DMS114 treated with DMSO at 0.1 percent for 48 hours (cell line): ENCODE data around the gene CRKL.

ENCODE experiments used
- DNase-seq: peaks from one replicate; lab custom pipeline; 2025; ENCODE audit not compliant: unreplicated experiment; lab: John Stamatoyannopoulos, UW

The CRKL gene

DNA sequence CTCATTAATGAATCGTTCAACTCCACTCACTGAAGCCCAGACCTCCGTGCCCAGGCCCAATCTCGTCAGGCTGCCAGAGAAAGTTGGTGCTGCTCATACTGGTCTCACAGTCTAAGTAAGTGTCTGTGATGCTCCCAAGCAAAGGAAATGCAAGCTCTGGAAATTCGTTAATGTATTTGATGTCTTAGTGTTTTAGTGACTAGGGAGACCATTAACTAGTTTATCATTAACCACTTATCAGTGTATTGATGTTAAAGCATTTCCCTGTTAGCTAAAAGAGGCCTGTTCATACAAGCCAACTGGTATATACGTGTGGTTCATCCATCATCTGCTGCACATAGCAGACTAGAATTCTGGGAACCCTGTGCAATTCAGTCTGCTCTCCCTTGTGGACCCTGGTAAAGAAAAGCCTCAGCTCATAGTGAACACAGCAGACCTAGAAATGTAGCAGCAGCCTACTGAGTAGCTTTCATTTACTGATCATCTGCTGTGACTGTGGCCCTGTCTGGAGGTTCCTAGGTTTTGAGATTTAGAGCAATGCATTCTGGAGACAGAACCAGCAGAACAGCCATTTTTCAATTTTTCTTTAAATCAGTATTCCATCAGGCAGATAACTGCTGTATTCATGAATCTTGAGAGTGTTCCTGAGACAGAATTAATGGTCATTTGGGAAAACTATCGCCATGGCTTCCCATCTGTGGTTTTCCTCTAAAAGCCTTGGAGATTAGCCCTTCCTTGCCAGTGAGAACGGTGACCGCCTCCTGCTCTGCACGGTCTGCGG lies 34.1 kb downstream of the CRKL start:
- DNase-seq: no peak

GRCh38 chr22:20951932-20952380 lies 34.7 kb downstream of the CRKL start:
- no peak for DNase-seq

DNA sequence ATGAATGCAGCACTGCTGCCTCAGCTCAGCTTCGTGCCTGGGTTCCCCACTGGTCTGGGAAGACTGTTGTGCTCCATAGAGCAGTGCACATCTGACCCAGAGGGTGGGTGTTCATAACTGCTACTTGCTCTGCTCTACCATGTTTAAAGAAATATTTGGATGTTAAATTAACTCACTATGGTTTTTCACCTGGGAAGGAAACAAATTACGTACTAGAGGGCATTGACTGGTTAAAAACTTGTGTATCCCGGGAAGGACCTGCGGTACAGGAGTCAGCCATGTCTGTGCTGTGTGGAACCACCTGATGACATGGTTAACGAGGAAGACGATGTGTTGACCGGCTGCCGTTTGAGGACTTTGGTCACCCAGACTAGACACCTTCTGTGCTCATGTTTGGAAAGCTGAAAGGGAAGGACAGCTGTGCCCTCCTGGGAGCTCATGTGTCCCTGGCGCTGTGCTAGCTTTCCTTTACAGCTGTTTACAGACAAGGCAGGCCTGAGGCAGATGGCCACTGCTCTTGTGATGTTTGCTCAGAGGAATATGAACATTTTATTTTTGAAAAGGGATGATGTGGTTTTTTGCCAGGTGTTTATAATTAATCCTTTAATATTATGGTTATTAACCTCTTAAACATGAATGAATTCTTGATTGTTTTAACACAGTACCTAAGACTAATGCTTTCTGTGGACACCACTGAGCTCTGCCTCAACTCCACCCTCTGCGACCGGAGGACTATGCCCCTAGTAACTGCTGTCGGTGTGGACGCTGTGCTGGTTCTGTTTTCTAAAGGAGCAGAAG lies 35.5 kb downstream of the CRKL start:
- DNase-seq: no peak

DNA sequence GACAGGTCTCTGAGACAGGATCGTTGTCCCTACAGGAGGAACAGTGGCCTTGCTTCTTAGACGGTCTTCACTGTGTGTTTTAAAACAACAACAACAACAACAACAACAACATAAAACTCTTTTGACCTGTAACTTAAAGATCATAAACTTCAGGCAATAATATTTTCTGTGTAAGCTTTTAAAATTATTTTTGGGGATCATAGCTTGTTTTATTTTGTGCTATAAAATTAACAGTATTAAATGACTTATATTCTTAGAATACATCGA lies 36.1 kb downstream of the CRKL start:
- DNase-seq: no peak

GRCh38 chr22:20953668-20954500 lies 36.7 kb downstream of the CRKL start:
- no peak for DNase-seq

DNA sequence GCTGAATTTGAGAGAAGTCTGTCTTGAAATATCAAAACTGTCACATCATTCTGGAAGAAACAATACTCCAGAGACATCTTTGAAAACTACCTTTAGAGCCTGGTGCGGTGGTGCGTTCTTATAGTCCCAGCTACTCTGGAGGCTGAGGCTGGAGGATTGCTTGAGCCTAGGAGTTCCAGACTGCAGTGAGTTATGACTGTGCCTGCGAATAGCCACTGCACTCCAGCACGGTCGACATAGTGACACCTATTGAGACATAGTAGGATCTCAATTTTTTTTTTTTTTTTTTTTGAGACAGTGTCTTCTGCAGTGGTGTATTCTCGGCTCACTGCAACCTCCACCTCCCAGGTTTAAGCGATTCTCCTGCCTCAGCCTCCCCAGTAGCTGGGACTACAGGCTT lies 38.3 kb downstream of the CRKL start:
- DNase-seq: no peak

DNA sequence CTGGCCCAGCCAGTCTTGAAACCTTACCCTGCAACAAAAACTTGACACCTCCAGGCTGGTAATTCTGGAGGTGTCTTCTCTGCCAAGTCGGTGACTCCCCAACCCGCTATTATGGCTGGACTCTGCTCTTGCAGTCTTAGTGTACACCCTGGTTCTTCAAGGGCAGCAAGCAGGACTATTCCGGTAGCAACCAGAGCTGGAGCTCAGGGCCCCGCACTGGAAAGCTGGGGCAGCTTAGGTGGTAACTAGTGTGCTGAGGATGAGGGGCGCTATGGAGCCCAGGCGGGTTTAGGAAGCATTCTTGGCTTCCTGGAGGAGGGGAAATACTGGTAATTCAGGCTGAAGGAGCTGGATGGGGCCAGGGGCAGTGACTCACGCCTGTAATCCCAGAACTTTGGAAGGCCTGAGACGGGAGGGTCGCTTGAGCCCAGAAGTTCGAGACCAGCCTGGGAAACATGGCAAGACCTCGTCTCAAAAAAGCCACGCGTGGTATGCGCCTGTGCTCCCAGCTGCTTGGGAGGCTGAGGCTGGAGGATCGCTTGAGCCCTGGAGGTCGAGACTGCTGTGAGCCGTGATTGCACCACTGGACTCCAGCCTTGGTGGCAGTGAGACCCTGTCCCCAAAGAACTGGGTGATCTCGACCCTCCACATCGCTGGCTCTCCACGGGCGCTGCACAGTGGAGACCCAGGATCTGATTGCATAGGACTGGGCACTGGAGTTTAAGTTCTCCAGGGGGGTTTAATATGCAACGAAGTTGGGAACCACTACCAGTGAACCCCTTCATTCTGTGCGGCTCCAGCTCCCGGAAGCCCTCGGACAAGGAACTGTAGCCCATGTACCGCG lies 39.3 kb downstream of the CRKL start:
- DNase-seq: no peak

DNA sequence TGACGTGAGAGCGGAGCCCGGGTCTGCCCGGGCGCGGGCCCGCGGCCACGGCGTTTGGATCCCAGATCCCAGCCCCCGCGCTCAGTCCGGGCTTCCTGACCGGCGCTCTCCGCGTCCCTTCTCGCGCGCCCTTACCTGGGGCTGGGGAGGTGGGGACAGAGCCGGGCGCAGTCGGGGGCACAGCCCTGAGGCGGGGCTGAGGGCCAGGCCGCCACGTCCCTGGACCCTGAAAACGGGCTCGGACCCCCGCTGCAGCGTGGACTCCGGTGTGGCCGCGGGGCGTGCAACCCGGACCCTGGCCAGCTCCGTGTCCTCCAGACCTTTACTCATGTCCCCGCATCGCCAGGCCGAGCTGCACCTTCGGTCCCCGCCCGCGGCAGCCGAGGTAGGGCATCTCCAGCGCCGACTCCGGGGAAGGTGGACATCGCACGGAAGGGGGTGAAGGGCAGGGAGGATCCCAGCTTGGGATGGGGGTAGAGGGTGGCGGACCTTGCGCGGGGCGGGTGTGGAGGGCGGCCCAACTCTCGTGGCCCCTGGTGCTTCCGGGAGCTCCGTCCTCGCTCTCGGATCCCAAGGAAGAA lies 40.0 kb downstream of the CRKL start:
- DNase-seq: no peak

GRCh38 chr22:20957683-20958431 lies 40.6 kb downstream of the CRKL start:
- DNase-seq: no peak

GRCh38 chr22:20959578-20960461 lies 42.6 kb downstream of the CRKL start:
- no peak for DNase-seq

GRCh38 chr22:20960609-20961008 lies 43.4 kb downstream of the CRKL start:
- no peak for DNase-seq

- DNase-seq: no peak
Measured at GRCh38 chr22:20962491-20962945, 45.3 kb downstream of the CRKL start.

- DNase-seq: no peak
Measured at GRCh38 chr22:20963201-20964052, 46.2 kb downstream of the CRKL start.

DNA sequence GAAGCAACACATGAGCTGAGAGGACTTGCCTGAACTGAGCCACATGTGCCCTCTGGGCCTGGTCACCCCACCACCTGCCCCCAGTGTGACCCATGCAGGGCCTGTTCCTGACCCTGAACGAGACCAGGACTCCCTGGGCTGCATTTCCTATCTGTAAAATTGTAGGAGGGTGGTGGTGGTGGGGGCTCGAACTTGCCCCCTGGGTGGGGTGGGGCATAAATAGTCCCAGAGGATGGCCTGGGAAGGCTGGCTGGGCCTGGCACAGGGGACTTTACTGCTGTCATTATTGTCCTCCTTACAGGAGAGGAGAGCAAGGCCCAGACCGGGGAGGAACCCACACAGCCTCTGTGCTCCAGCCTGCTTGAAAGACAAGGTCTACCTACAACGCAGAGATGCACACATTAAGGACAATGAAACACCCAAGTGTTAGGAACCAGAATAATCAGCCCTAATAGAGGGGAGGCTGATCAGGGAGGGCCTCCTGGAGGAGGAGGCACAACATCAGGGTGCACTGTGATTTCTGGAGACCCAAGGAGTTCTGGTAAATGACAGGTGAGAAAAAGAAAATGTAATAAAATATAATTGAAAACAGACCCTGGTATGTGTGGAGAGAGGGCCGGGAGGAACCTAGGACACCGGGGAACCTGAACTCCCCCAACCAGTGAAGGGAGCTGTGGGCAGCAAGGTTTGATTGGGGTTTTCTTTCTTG lies 47.0 kb downstream of the CRKL start:
- DNase-seq: no peak

DNA sequence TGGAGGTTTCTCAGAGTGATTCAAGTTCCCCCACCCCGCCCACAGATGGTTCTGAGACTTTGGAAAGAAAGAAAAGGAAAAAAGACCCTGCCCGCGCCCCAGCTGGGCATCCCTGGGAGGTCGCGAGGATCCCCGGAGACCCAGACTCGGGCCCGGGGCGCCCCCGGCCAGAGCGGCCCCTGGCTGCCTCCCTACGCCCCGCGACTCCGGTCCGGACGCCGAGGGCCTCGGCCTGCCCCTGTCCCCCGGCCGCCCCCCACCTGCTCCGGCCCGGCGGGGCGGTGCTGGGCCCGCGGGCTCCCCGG lies 47.5 kb downstream of the CRKL start:
- DNase-seq: no peak

GRCh38 chr22:20965104-20965887 lies 48.1 kb downstream of the CRKL start:
- DNase-seq: no peak
